T-helper 1 cell treated with Interleukin-12 subunit alpha and Interleukin-12 subunit beta and Interleukin-4 antibody, amounts not matched to agents 30 ng/mL and 1 ng/mL, for 36 hours (primary cell): ENCODE measurements around the gene ARPC1A. TPM values are rescaled to one million over a fixed set of nuclear protein-coding genes. Genes with fewer than 3 reads are reported as not detected.
"Not testable (repeated sequence)": the region's sequence is repeated elsewhere in the genome, so short reads cannot be mapped to it uniquely, and the experiment has no call there.

Experiments used
- intact Hi-C: fragments of 100-400 bp; cut with micrococcal nuclease; formaldehyde crosslinking; loops from one replicate; pipeline ENCODE4 v1.15.1; 2024
- total RNA-seq: library from RNA; stranded (reverse); gene quantifications from 2 replicates; pipeline ENCODE4 v1.2.3, GENCODE V29; 2022

ARPC1A gene
- total RNA-seq = 60.3 and 67.1 TPM in 2 replicates

- intact Hi-C loops = loop anchor here (1.0 to 10.0 kb wide), 7 partner anchors 12 to 1071 kb away; partner anchors contain the start of genes BUD31, PDAP1, SMURF1 and TECPR1
Measured at GRCh38 chr7:99325592-99326407, at the start of gene ARPC1A. Gene ARPC1A, plus strand, starts transcription at chr7:99325898. Its CDS starts 7,456 bp downstream, at chr7:99333354.

- intact Hi-C loops = no loop called here
Measured at GRCh38 chr7:99278180-99278579, 47.5 kb upstream of the ARPC1A start.

GRCh38 chr7:99284165-99284564 is 41.5 kb upstream of the ARPC1A start:
- intact Hi-C loops = not testable (repeated sequence)

DNA sequence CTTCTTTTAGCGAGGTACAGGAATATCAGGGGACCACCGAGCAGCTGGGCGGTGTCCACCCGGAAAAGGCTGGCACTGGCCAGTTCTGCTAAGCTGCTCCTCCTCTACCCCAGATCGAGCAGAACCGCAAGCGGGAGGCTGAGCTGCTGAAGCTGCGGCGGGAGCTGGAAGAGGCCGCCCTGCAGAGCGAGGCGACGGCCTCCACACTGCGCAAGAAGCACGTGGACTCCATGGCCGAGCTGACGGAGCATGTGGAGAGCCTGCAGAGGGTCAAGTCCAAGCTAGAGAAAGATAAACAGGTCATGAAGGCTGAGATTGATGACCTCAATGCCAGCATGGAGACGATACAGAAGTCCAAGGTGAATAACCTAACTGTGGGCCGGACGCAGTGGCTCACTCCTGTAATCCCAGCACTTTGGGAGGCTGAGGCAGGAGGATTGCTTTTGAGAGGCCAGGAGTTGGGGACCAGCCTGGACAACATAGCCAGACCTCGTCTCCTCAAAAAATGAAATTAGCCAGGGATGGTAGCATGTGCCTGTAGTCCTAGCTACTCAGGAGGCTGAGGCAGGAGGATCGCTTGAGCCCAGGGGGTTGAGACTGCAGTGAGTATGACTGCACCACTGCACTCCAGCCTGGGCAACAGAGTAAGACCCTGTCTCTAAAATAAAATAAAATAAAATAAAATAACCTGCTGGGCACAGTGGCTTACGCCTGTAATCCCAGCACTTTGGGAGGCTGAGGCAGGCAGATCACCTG is 37.7 kb upstream of the ARPC1A start:
- intact Hi-C loops = no loop called here

DNA sequence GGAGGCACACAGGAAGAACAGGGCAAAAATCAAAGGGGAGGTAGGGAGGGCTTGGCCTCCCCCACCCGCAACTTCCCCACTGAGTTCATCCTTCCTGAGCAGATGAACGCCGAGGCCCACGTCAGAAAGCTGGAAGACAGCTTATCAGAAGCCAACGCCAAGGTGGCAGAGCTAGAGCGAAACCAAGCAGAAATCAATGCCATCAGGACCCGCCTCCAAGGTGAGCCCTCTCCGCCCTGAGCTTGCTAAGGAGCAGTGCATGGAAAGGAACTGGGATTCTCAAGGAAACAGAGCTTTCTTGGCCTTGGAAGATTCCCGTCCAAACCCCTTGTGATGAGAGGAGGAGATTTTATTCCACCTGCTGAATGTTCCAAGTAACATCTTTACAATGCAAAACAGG is 36.5 kb upstream of the ARPC1A start:
- intact Hi-C loops = no loop called here

DNA sequence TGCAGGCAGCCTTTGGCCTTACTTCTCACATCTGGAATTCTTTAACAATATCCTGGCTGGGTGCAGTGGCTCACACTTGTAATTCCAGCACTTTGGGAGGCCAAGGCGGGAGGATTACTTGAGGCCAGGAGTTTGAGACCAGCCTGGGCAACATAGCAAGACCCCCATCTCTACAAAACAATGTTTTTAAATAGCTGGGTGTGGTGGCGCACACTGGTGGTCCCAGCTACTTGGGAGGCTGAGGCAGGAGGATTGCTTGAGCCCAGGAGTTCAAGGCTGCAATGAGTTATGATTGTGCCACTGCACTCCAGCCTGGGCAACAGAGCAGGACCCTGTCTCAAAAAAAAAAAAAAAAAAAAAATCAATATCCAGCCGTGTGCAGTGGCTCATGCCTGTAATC is 35.5 kb upstream of the ARPC1A start:
- intact Hi-C loops = not testable (repeated sequence)

DNA sequence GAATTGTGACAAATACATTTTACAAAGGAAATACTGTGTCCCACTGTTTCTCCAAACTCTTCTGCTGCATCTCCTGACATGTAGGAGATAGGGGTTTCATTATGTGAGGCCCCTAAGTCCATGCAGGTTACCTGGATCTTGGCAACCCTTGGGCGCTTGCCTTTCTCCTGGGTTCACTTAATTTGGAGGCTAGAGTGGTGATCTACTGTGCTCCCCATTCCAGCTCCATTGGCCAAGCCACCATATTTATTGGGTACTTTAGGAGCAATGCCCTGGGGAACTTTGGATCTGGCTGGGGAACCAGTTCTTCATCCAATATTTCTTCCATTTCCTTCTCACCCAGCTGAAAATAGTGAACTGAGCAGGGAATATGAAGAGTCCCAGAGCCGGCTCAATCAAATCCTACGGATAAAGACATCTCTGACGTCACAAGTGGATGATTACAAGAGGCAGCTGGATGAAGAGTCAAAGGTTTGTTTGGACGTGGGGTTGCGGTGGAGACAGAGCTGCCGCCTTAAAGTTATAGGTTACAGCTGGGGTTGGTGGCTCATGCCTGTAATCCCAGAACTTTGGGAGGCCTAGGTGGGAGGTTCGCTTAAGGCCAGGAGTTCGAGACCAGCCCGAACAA is 34.6 kb upstream of the ARPC1A start:
- intact Hi-C loops = no loop called here

DNA sequence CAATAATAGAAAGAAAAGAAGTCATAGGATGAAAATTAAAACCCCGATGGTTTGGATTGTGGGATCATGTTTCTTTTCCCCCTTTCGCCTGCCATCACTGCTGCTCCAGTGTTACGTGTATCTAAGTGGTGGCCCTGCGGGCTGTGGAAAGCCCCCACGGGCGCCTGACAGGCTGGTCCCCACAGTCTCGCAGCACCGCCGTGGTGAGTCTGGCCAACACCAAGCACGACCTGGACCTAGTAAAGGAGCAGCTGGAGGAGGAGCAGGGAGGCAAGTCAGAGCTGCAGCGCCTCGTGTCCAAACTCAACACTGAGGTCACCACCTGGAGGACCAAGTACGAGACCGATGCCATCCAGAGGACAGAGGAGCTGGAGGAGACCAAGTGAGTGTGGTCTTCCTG is 33.6 kb upstream of the ARPC1A start:
- intact Hi-C loops = no loop called here

DNA sequence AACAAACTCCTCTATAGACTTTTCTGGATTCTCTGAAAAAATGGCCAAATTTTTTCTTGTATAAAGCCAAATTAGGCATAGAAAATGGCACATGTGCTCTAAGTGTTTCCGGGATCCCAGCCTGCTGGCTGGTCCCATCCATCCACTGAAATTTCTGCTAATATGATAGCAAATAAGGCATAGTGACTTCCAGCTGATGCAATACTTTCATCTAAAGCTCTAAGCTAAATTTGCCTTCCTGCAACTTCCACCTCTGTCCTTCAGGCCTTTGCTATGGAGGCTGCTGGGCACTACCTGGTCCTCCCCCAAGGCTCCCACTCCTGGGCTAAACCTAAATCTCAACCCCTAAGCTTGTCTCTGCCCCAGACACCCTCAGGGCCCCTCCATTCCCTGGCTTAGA is 32.5 kb upstream of the ARPC1A start:
- intact Hi-C loops = no loop called here

DNA sequence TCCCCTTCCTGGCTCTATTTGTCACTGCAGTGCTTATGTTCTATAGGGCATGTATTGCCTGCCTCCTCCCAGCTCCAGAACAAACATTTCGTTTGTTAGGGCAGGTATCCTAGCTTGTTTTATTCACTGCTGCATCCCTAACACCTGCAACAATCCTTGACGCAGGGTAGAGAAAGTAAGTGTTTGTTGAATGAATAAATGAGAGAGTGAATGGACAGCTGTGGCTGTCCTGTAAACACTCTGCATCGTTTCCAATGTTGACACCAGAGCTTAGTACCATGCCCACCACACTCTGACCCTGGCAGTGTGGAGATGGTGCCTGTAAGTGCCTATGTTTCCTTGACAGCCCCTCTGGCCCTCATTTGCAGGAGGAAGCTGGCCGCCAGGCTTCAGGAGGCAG is 32.0 kb upstream of the ARPC1A start:
- intact Hi-C loops = no loop called here

DNA sequence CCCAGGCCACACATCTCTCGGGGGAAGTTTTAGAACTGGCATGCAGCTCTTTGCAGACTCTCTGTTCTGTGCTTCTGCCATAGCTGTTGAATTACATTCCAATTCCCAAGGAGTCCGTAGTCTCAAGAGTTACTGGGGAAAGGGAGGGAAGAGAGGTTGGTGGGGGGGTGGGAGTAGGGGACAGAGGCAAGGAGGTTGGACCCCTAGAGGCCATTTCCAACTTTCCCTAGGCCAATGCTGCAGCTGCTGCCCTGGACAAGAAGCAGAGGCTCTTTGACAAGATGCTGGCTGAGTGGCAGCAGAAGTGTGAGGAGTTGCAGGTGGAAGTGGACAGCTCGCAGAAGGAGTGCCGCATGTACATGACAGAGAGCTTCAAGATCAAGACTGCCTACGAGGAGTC is 29.2 kb upstream of the ARPC1A start:
- intact Hi-C loops = no loop called here

DNA sequence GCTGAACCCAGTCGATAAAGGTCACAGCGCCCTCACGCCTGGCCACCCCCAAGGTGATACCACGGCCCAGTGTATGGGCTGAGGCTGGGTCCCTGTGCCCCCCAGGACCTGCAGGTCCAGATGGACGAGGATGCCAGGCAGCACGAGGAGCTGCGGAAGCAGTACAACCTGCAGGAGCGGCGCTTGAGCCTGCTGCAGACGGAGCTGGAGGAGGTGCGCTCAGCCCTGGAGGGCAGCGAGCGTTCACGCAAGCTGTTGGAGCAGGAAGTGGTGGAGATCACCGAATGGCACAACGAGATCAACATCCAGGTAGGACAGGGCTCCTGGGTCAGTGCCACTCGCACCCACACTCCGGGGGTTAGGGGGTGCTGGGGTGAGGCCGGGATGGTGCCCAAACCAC is 24.2 kb upstream of the ARPC1A start:
- intact Hi-C loops = no loop called here

GRCh38 chr7:99305473-99306260 is 20.0 kb upstream of the ARPC1A start:
- intact Hi-C loops = no loop called here

DNA sequence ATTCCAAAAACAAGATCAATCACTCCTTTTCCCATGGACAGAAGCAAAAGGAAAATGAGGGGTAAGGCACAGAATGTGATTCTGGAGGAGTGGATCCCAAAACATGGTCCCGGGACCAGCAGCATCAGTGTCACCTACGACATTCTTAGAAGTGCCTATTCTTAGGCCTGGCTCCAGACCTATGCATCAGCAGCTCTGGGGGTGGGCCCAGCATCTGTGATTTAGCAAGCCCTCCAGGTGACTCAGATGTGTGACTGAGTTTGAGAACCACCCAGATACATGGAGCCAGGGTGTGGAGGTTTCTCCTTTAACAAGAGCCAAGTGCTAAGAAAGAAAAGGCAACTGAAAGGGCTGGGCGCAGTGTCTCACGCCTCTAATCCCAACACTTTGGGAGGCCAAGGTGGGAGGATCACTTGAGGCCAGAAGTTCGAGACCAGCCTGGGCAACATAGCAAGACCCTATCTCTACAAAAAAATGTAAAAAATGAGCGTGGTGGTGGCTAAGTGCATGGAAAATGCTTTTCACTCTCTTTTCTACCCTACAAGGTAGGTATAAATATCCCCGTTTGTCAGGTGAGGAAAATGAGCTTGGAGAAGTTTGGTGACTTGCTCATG is 17.1 kb upstream of the ARPC1A start:
- intact Hi-C loops = no loop called here

DNA sequence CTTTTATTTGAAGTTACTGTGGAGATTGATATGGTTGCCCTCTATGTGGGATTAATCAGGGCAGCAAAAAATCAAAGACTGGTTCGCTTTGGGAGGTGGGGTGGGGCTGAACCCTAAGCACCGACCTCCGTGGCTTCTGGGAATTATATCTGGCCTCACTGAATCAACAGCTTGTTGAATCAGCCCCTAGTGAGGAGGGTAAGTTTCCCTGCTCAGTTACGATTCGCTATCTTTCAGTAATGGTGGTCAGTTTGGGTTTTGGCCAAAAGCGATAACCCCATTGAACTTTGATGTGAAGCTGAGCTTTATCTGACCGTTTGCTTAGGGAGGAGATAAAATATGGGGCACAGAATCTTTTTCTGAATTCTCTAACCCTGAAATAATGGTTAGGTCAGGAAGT is 16.6 kb upstream of the ARPC1A start:
- intact Hi-C loops = no loop called here

DNA sequence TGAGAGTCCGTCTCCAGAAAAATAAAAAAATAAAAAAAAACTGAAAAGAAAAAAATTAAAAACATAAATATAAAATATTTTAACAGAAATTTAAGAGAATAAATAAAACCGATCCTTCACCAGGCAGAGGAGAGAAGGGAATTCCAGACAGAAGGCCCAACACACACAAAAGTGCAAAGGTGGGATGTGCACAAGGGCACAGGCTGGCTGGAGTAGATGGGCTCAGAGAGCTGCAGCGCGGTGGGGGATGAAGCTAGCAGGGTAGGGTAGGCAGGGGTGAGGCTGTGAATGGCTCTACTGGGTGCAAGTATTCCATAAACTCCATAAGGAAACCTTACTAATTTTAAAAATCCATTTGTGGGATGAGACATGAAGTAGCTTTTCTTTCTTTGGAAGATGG is 15.7 kb upstream of the ARPC1A start:
- intact Hi-C loops = loop anchor here (5.0 kb wide), 2 partner anchors 527 to 878 kb away; no protein-coding TSS in a partner anchor

DNA sequence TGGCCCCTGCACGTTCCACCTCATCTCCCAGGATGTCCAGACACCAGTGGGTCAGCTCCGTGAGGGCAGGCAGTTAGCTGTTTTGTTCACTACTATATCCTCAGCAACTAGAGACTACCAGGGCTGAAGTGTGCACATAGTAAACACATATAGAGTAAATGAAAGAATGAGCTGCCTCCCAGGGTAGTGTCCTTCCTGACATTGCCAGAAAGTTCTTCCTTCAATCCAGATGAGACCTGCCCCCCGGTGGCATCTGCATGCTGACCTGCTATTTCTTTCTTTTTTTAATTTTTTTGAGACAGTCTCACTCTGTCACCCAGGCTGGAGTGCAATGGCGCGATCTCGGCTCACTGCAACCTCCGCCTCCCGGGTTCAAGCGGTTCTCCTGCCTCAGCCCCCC is 14.0 kb upstream of the ARPC1A start:
- intact Hi-C loops = loop anchor here (2.0 to 5.0 kb wide), 4 partner anchors 37 to 879 kb away; partner anchors contain the start of gene SMURF1

DNA sequence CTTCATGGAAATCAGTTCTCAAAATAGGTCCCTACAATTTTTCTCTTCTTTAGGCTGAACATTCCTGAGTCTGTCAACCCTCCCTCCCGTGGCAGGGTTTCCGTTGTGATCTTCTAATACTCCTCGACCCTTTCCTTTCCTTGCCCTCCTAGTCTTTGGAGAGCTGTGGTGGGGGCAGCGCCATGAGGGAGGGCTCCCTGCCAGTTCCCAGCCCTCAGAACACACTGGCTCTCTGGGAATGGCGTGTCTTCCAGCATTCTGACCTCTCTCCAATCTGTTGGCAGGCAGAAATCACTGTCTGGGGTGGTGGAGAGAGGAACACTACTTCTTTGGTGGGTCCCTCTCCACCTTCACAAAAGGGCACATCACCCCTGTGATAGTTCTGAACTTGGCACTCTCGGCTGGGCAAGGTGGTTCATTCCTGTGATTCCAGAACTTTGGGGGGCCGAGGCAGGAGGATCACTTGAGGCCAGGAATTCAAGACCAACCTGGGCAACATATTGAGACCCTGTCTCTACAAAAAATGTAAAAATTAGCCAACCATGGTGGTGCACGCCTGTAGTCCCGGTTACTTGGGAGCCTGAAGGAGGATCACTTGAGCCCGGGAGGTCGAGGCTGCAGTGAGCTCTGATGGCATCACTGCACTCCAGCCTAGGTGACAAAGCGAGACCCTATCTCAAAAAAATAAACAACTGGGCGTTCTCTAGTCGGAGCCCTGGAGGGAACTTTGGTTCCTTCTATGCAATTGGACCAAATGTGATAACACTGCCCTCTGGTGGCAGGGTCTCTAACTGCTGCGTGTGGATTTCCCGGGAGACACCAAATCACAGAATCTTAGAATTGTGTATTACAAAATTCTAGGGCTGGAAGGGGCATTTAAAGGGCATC is 13.1 kb upstream of the ARPC1A start:
- intact Hi-C loops = loop anchor here (1.0 to 5.0 kb wide), 6 partner anchors 13 to 880 kb away; partner anchors contain the start of genes ARPC1A and SMURF1

GRCh38 chr7:99313204-99313573 is 12.5 kb upstream of the ARPC1A start:
- intact Hi-C loops = loop anchor here (1.0 to 5.0 kb wide), 6 partner anchors 12 to 881 kb away; partner anchors contain the start of genes ARPC1A and SMURF1
